Measurements from ENCODE around the gene ROBO1. TPM values are rescaled to one million over a fixed set of nuclear protein-coding genes. Genes with fewer than 3 reads are reported as not detected.

ROBO1 gene
- total and polyA plus RNA-seq, 12 donors: 6.4 to 144 (median 43.9) TPM

GRCh38 chr3:79032686-79033318 is 735.0 kb downstream of the ROBO1 start:
- no peaks in the 10 kb centered on the region for H3K36me3 ChIP-seq (replicated peaks in 1 of 2)
- no peak overlapping the region for H3K27ac ChIP-seq
- intact Hi-C loops (cut with DNase I): loop anchor here (5.0 kb wide), 1 partner anchor 371 kb away; no protein-coding TSS in a partner anchor
- H3K9me3 ChIP-seq (replicated peaks in 1 of 3): peaks cover 0 to 5% (median 0%) of the 10 kb centered on the region in 3 donors
- H3K4me3 ChIP-seq: no peak overlapping the region
- peak in 2 of 7 donors; percentile 27 to 33 for DNase-seq
- H3K27me3 ChIP-seq: no peaks in the 10 kb centered on the region
- no peaks in the 10 kb centered on the region for H3K4me1 ChIP-seq (replicated peaks in 1 of 2)
- peak; percentile 50 to 82 (median 76) for TF ChIP-seq CTCF (IDR thresholded peaks at IDR 0.05)
- TF ChIP-seq POLR2A (IDR thresholded peaks at IDR 0.05): no peak

- Histone ChIP-seq H3K27ac (no peak overlapping the region), H3K4me1 (replicated peaks in 1 of 2) (no peaks in the 10 kb centered on the region), H3K4me3 (no peak overlapping the region), H3K9me3 (replicated peaks in 1 of 3) (peaks cover 0 to 9% (median 0%) of the 10 kb centered on the region in 3 donors), H3K27me3 (no peaks in the 10 kb centered on the region), H3K36me3 (replicated peaks in 1 of 2) (no peaks in the 10 kb centered on the region)
- TF ChIP-seq CTCF (IDR thresholded peaks at IDR 0.05): no peak
- no peak for TF ChIP-seq POLR2A (IDR thresholded peaks at IDR 0.05)
- intact Hi-C loops (cut with DNase I): loop anchor here (5.0 kb wide), 1 partner anchor 368 kb away; no protein-coding TSS in a partner anchor
- DNase-seq: no peak
Observed at GRCh38 chr3:79030157-79030556, 737.6 kb downstream of the ROBO1 start.

- TF ChIP-seq CTCF (IDR thresholded peaks at IDR 0.05) (no peak), POLR2A (IDR thresholded peaks at IDR 0.05) (no peak)
- H3K27me3 ChIP-seq: no peaks in the 10 kb centered on the region
- H3K36me3 ChIP-seq (replicated peaks in 1 of 2): no peaks in the 10 kb centered on the region
- intact Hi-C loops (cut with DNase I): no loop called here
- H3K4me3 ChIP-seq: no peak overlapping the region
- peaks cover 0 to 9% (median 0%) of the 10 kb centered on the region in 3 donors for H3K9me3 ChIP-seq (replicated peaks in 1 of 3)
- DNase-seq: no peak
- H3K27ac ChIP-seq: no peak overlapping the region
- WGBS, 4 donors: 89 to 100% (median 92%) methylated on average over 1 of the region's 1 CpG
- H3K4me1 ChIP-seq (replicated peaks in 1 of 2): no peaks in the 10 kb centered on the region
Observed at GRCh38 chr3:79028916-79029315, 738.9 kb downstream of the ROBO1 start.

GRCh38 chr3:79027593-79027992 is 740.2 kb downstream of the ROBO1 start:
- Histone ChIP-seq H3K27ac (no peak overlapping the region), H3K9me3 (replicated peaks in 1 of 3) (peaks cover 0 to 9% (median 0%) of the 10 kb centered on the region in 3 donors), H3K27me3 (no peaks in the 10 kb centered on the region), H3K4me1 (replicated peaks in 1 of 2) (no peaks in the 10 kb centered on the region), H3K36me3 (replicated peaks in 1 of 2) (no peaks in the 10 kb centered on the region), H3K4me3 (no peak overlapping the region)
- 79 to 86% (median 82%) methylated on average over 2 of the region's 2 CpGs for WGBS, 4 donors
- no peak for DNase-seq
- intact Hi-C loops (cut with DNase I): no loop called here
- no peak for TF ChIP-seq POLR2A (IDR thresholded peaks at IDR 0.05)

- no peak for DNase-seq
- Histone ChIP-seq H3K27ac (peak overlapping the region in 1 of 5 donors; percentile 92), H3K4me3 (peak overlapping the region in 1 of 4 donors; percentile 81), H3K27me3 (no peaks in the 10 kb centered on the region), H3K4me1 (replicated peaks in 1 of 2) (peaks cover 11 to 17% of the 10 kb centered on the region in 2 donors), H3K9me3 (replicated peaks in 1 of 3) (no peaks in the 10 kb centered on the region), H3K36me3 (replicated peaks in 1 of 2) (no peaks in the 10 kb centered on the region)
- TF ChIP-seq POLR2A (IDR thresholded peaks at IDR 0.05): no peak
- no peak for TF ChIP-seq CTCF (IDR thresholded peaks at IDR 0.05)
- intact Hi-C loops (cut with DNase I): no loop called here
Observed at GRCh38 chr3:79019924-79020173, 747.9 kb downstream of the ROBO1 start.
